HG03520 (cell line): Measurements from ENCODE around the gene FAM83B.
"Not testable (repeated sequence)": the region's sequence is repeated elsewhere in the genome, so short reads cannot be mapped to it uniquely, and the experiment has no call there.

Source experiments
- ATAC-seq: cut with Tn5 transposase; IDR thresholded peaks from one replicate; pipeline ENCODE4 v1.9.1; 2021; ENCODE audit warnings: mild to moderate bottlenecking, moderate library complexity; ENCODE audit not compliant: unreplicated experiment

The FAM83B gene

DNA sequence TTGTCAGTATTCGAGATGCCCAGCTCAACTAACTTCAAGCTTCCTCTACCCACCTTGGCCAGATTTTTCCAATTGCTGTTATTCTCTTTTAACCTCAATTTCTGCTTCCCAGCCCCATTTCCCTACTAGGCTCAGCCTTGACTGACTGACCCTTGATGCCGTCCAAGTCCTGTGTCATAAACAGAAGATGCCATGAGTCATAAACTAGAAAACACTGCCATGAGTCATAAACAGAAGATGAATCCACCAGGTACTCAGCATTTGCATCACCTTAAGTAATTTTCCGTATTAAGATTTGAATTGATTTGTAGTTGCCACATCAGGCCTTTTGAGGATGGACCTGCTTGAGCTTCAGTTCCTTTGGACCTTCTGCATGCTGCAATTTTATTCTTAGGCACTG is 123.8 kb downstream of the FAM83B start:
- ATAC-seq: no peak

DNA sequence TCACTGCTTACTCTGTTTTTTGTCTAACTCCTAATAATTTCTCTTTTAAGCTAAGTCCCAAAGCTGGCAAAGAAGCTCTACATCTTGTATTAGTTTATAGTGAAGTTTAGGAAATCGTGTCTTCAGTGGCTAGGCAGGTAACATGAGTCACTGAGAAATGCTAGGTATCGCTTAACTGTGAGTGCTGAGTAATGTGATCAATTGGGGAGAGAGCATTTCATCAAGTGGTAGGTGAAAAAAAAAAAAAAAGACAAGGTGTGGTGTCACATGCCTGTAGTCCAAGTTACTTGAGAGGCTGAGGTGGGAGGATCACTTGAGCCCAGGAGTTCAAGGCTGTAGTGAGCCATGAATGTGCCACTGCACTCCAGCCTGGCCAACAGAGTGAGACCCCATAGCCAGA is 125.3 kb downstream of the FAM83B start:
- no peak for ATAC-seq

DNA sequence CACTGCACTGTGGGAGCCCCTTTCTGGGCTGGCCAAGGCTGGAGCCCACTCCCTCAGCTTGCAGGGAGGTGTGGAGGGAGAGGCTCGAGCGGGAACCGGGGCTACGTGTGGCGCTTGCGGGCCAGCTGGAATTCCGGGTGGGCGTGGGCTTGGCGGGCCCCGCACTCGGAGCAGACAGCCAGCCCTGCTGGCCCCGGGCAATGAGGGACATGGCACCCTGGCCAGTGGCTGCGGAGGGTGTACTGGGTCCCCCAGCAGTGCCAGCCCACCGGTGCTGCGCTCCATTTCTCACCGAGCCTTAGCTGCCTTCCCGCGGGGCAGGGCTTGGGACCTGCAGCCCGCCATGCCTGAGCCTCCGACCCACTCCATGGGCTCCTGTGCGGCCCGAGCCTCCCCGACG is 132.6 kb downstream of the FAM83B start:
- not testable (repeated sequence) for ATAC-seq

DNA sequence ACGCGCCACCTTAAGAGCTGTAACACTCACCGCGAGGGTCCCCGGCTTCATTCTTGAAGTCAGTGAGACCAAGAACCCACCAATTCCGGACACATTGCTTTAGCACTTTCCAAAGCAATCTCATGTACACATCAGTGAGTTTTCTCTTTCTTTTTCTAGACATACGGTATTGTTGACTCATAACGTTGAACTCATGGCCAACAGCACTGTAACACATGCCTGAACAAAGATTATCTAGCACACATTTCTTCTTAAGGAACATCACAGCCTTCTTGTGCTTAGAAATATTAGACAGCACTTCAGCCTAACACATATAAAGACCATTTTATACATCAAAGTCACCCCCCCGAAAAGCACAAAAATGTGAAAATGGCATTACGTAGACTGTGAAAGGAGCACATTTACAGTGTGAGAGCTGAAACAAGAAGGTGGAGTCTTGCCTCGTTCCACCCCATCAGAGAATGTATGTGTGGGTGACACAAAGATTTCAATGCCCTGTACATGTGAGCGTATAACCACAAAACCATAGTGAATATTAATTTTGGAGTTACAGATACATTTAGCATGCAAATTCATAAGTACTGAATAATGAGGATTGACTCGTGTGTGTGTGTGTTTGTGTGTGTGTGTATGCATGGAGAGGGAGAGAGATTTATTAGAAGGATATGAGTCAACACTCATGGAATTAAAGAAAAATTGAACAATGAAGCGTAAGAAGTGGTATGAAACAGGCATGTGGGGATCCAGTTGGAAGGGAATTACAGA is 134.1 kb downstream of the FAM83B start:
- ATAC-seq: no peak

DNA sequence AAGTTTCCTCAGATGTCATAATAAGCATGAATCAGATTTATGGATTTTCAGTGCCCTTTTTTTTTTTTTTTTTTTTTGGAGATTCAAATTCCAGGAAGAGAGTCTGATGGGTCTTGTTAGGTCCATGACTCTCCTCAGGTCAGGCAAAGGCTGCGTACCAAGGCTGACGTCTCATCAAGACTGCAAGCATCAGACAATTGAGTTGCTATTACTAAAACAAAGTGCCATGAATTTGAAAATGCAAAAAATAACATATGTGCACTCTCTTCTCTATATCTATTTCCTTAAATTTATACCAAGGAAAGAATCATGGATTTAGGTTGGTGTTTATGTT is 134.7 kb downstream of the FAM83B start:
- ATAC-seq: no peak

DNA sequence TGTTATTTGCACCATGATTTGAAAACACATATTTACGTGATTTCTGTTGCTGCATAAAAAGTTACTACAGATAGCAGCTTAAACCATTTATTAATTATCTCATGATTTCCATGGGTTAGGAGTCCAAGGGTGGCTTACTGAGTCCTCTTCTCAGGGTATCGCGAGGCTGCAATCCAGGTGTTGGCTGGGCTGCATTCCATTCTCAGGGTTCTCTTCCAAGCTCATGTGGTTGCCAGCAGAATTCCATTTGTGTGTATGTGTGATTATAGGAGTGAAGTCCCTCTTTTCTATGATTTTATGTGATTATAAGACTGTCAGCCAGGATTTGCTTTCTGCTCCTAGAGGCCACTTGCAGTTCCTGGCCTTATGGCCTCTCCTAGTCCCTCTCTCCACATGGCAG is 135.1 kb downstream of the FAM83B start:
- ATAC-seq: no peak

DNA sequence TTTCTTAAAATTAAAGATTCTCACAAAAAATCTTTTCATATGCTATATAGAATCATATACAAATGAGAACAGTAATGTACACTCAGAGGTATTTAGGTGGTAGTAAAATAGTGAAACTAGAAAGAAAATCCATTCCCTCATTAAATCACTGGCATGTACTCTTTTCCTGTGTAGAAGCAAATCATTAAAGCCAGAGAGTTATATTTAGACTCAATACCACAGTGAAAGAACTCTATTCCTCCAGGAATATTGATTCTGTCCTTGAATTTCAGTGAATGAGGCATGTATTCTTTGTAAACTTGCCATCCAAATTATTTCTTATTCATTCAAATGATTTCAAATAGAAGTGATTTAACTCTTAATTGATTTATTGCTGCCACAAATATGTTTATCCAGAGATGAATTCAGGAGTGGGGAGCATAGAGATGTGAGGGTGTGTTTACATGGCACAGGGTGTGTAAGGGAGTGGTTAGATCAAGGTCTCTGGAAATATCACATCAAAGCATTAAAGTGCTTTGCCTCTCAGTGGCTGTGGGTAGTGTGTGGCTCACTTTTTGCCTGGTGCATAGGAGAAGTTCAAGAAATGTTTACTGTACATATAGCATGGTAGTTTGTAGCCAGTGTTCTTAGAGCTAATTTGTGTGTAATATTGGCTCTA is 141.2 kb downstream of the FAM83B start:
- no peak for ATAC-seq

DNA sequence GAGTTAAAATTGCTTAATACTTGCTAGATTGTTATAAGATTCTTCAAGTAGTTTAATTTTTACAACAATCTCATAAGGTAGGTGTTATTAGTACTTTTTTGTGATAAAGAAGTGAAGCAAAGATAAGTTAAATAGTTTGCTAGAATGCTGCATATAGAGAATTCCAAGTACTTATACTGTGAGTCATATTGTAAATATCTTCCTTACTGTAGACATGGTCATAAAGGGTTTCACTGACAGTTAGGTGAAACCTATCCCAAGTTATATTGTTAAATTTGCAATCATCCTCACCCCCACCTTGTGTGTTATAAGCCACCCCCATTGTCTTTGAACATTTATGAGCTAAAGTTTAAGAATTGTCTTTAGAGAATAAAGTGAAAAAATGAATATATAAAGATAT is 142.0 kb downstream of the FAM83B start:
- ATAC-seq: no peak

DNA sequence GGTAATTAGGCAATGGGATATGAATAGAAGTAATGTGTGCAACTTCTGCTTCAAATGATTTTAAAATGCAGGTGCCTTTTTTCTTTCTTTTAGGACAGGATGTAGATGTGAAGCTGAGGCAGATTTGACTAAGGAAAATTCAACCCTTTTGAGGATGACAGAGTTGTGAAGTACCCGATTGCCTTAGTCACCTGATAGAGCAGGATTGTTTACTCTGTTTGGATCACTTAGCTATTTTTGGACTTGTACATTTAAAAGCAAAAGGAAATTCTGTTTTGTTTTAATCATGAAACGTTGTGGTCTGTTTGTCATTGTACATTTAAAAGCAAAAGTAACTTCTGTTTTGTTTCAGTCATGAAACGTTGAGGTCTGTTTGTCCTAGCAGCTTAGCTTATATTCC is 143.4 kb downstream of the FAM83B start:
- no peak for ATAC-seq
